ENCODE results near the gene LCN15.
A peak's percentile ranks its signal among the peaks of the same experiment; 100 is the strongest.

Gene LCN15

GRCh38 chr9:136720251-136720897 is 43.9 kb downstream of the LCN15 start:
- DNase-seq: peak; percentile 54

DNA sequence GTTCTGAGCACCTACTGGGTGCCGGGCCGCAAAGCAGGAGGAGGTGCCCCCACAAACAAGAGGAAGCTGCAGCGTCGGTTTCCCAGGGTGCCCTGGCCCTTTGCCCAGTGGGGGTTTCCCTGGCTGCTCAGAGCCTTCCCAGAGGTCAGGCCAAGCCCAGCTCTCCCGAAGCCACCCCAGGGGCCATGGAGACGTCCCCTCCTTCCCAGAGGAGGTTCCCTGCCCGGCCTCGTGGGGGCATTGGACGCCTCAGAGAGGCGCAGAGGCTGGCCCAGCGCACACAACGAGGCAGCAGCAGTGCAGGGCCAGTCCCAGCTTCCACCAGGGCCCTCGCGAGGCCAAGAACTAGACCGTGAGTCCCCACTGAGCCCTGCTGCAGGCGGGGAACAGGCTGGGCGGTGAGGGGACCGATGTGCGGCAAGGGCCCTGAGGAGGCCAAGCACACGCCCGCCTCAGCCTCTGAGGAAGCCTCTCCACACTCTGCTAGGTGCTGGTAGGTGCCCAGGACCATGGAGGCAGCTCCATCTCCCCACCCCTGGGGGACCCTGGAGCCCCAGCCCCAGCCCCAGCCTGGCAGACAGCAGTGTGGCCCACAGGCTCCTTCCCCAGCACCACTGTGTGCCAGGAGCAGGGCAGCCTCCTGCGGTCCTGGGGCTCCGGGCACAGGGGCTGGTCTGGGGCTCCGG is 45.0 kb downstream of the LCN15 start:
- DNase-seq: no peak

DNA sequence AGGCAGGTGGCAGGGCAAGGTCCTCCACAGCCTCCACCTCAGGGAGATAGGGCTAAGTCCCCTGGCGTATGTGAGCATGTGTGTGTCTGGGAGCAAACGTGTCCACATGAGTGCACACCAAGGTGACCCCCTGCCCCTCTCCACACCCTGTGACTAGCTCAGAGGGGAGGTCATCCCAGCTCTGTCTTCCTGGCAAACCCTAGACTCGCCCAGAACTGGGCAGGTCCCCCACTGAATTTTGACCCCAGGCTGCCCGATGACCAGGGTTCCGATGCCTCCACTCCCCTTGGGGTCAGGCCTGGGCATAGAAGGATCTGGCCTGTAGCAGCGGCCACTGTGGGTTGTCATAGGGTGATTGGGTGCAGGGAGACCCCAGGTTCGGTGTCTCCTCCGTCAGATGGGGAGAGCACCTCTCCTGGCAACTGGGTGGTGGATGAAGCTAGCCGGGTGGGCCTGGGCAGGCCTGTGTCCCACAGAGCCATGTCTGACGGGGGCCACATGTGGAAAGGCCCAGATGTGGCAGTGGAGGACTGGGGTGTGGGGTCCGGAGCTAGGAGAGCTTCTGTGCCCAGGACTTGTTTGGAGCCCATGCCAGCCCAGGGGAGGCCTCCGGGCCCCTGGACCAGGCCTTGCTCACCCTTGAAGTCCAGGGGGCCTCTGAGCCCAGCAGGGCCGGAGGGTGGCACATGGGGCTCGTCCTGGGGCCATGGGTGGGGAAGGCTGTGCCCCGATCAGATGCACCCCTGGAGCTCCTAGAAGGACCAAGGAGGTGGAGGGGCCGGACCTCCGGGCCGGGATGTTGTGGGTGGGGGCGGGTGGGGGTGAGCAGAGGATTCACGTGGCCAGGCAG is 45.7 kb downstream of the LCN15 start:
- DNase-seq: no peak

GRCh38 chr9:136717399-136717798 is 46.9 kb downstream of the LCN15 start:
- no peak for DNase-seq

DNA sequence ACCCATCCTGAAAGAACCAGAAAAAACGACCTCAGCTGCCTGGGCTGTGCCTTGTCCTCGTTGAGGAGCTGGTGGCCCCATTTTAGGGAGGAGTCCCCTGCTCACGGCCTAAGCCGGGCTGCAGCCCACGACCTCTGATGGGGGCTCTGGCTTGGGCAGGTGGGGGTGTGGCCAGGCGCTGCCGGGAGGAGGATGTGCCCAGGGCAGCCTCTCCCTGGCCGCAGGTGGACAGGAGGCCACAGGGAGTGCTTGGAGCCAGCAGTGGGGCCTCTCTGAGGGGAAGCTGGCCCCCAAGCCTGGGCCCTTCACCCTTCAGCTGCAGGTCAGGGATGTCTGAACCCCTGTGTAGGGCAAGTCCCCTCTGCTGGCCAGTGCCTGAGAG is 49.4 kb downstream of the LCN15 start:
- DNase-seq: no peak

DNA sequence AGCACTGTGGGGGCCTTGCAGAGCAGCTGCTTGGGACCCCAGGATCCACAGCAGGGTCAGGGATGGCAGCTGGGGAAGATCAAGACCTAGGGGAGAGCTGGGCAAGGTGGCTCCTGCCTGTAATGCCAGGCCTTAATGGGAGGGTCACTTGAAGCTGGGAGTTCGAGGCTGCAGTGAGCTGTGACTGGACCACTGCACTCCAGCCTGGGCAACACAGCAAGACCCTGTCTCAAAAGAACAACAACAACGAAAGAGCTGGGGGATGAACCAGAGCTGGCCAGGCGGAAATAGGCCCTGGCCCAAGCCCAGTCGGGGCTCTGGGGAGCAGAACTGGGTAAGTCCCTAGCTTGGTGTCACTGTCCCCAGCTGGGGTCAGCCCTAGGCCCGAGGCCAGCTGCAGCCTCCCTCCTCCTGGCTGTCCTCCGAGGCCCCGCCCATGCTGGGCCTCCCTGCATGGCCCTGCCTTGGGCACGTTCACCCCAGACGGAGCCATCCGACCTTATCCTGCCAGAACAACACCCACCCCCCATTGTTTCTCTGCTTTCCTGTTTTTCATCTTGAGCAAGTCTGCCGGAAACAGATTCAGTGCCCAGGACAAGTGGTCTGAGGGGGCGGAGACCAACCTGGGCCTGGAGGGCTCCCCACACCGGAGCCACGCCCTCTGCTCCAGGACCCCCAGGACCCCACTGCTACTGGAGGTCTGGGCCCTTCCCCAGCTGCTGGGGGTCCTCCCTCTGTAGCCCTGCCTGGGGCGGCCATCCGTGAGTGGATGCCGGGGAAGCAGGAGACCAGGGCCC is 50.0 kb downstream of the LCN15 start:
- DNase-seq: no peak

- peak; percentile 15 for DNase-seq
Observed at GRCh38 chr9:136713550-136713949, 50.8 kb downstream of the LCN15 start.

DNA sequence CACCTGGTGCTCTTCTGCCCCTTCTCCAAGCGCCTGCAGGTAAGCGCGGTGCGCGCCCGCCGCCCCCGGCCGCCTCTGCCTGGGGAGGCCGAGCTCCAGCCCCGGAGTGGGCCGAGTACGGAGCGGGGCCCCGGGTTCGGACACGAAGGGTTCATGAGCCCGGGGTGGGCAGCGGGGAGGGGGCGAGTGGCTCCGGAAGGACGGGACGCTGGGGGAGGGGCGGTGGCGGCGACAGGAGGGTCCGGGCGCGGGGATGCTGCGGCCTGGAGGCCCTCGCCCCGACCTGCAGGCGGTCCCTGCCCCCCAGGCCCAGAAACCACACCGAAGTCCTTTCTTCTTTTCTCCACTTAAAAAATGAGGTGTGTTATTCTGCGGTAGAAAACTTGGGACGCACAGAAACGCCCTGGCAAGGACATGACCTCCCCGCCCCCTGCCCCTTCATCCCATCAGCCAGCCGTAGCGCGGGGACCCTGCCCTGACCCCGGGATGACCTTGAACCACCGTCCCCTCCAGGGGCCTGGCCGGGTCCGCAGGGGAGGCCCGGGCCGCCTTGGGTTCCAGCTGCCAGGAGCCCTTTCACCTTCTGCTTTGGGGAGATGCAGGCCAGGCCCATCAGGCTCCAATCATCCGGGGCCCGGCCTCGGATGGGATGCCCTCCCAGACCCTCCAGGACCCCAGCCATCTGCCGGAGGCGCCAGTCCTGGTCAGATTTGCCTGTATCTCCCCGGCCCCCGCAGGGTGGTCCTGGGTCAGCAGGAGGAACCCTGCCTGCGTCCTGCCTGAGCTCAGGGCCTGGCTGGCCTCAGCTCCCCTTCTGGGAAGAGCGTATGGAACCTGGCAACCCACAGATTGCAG is 51.4 kb downstream of the LCN15 start:
- DNase-seq: no peak

DNA sequence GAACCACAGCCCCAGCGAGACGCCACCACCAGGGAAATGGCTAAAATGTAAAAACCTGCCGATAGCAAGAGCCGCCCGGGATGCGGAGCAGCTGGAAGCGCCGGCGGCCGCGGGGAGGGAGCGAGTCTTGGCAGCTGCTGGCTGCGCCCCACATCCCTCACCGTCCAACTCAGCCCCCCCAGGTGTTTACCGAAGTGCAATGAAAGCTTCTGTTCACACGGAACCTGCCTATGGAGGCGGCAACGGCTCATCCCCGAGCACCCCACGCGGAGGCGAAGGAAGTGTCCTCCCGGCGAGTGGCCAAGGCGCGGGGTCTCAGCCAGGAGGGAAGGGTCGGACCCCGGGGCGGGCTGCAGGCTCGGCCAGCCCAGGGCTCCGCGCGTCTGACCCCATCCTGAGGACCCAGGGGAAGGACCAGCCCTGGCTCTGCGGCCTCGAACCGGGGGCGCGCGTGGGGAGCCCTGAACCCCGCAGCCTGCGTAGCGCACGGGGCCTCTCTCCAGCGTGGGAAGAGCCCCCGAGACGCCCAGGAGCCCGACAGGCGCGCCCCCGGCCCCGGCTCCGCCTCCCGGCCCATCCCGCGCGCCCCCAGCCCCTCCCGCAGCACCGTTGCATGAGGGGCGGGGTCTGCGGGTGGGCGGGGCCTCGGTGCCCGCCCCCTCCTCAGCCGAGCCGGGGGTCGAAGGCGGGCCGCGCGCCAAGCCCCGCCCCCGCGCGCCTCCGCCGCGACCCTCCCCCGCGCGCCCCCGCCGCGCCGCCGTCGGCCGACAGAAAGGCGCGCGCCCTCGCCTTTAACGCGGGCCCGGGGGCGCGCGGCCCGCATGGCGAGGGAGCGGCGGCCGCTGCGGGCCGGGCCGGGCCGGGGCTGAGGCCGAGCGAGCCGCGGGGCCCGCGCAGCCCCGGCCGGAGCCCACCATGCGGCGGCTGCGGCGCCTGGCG is 52.3 kb downstream of the LCN15 start, which contains the start of gene DIPK1B:
TSS of gene DIPK1B (plus strand) at position 822 of the 939 bp plus-strand sequence. CDS start at position 916, 94 bp downstream.
- no peak for DNase-seq

GRCh38 chr9:136711219-136711648 is 53.1 kb downstream of the LCN15 start:
- peak; percentile 40 for DNase-seq

- DNase-seq: no peak
Observed at GRCh38 chr9:136710543-136710942, 53.8 kb downstream of the LCN15 start.

All from fibroblast of skin of scalp (primary cell).